ENCODE data around the gene USH2A. TPM values are rescaled to one million over a fixed set of nuclear protein-coding genes. Genes with fewer than 3 reads are reported as not detected.

Gene USH2A
- total RNA-seq, 2 experiments from 2014 or later: not detected

DNA sequence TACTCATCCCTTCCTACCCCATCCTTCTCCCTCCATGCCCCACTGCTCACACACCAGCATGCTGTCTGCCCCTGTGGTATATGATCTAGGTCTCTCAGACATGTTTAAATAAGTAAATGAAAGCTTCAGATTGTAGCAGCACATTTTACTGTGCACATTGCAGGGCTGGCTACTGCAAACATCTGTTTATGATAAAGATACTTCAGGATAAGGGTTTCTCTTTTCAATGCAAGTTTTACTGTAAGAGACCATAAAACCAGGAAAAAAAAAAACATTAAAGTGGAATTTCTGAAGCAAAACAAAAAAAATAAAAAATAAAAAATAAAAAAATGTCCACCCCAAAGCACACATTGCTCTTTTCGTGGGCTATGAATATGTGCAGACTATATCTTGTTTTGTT lies 184.4 kb downstream of the USH2A start:
- H3K27ac Mint-ChIP-seq: no peak overlapping the region
- TF ChIP-seq, protein P1, sequence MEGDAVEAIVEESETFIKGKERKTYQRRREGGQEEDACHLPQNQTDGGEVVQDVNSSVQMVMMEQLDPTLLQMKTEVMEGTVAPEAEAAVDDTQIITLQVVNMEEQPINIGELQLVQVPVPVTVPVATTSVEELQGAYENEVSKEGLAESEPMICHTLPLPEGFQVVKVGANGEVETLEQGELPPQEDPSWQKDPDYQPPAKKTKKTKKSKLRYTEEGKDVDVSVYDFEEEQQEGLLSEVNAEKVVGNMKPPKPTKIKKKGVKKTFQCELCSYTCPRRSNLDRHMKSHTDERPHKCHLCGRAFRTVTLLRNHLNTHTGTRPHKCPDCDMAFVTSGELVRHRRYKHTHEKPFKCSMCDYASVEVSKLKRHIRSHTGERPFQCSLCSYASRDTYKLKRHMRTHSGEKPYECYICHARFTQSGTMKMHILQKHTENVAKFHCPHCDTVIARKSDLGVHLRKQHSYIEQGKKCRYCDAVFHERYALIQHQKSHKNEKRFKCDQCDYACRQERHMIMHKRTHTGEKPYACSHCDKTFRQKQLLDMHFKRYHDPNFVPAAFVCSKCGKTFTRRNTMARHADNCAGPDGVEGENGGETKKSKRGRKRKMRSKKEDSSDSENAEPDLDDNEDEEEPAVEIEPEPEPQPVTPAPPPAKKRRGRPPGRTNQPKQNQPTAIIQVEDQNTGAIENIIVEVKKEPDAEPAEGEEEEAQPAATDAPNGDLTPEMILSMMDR (IDR thresholded peaks at IDR 0.05): no peak
- DNase-seq (no peak), ATAC-seq (no peak)
- CTCF ChIA-PET: no interaction called here
- H3K36me3 Mint-ChIP-seq (ENCODE audit: low read depth): no peaks in the 10 kb centered on the region
- no peaks in the 10 kb centered on the region for H3K27me3 Mint-ChIP-seq
- POLR2A ChIA-PET: no interaction called here
- no peak overlapping the region for H3K4me3 Mint-ChIP-seq
- intact Hi-C loops (cut with micrococcal nuclease): no loop called here
- H3K9me3 Mint-ChIP-seq: no peaks in the 10 kb centered on the region
- no peaks in the 10 kb centered on the region for H3K4me1 Mint-ChIP-seq (ENCODE audit: low read depth)

DNA sequence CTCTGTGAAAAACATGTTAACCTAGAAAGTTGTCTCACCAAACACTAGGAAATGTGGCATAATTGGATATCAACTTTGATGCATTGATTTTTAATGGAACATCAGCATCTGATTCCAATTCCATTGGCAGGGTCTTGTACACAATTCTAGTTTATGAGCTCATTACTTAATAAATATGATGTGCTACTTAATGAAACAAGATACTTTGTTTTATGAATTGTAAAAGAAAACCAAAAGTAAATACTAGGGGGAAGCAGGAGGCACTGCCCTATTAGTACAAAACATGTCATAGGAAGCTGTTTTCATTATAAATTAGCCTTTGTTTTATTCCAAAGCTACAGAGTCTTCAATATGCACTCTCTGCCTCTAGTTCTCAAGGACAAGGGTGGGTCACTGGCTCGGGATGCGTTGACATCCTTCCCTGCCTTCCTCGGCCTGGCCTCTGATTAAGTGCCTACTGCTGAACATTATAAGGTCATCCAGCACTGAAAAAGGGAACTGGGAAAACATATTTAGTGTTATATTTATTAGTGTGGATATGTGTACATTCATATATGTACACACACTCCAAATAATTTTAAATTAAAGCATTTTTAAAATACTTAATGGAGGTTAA lies 185.2 kb downstream of the USH2A start:
- Mint-ChIP-seq H3K9me3 (peaks cover 2% of the 10 kb centered on the region), H3K4me3 (no peak overlapping the region), H3K4me1 (ENCODE audit: low read depth) (no peaks in the 10 kb centered on the region), H3K27ac (no peak overlapping the region), H3K36me3 (ENCODE audit: low read depth) (no peaks in the 10 kb centered on the region), H3K27me3 (no peaks in the 10 kb centered on the region)
- DNase-seq (no peak), ATAC-seq (no peak)
- intact Hi-C loops (cut with micrococcal nuclease): no loop called here
- ChIA-PET POLR2A (no interaction called here), CTCF (no interaction called here)
- TF ChIP-seq, protein P1 (IDR thresholded peaks at IDR 0.05): no peak

DNA sequence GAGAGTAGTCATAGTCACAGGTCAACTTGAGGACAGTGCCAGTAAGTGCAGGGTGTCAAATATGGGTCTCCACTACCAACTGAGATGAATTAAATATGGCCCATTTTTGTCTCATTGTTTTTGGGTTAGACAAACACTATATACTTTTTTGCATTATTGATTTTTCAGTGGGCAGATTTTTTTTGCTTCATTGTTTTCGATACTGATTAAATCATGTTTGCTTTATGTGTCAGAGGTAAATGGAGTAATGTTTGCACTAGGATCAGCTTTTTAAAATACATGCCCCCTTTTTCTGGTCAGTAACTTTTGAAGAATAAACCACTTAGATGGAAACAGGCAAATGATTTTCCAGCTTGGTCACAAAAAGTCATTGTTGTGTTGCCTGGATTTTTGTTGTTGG lies 199.0 kb downstream of the USH2A start:
- Mint-ChIP-seq H3K36me3 (ENCODE audit: low read depth) (no peaks in the 10 kb centered on the region), H3K4me1 (ENCODE audit: low read depth) (no peaks in the 10 kb centered on the region), H3K4me3 (no peak overlapping the region), H3K27ac (no peak overlapping the region), H3K27me3 (no peaks in the 10 kb centered on the region), H3K9me3 (peaks cover 14% of the 10 kb centered on the region)
- TF ChIP-seq, protein P1 (IDR thresholded peaks at IDR 0.05): no peak
- ChIA-PET POLR2A (no interaction called here), CTCF (no interaction called here)
- intact Hi-C loops (cut with micrococcal nuclease): no loop called here
- DNase-seq (no peak), ATAC-seq (no peak)

DNA sequence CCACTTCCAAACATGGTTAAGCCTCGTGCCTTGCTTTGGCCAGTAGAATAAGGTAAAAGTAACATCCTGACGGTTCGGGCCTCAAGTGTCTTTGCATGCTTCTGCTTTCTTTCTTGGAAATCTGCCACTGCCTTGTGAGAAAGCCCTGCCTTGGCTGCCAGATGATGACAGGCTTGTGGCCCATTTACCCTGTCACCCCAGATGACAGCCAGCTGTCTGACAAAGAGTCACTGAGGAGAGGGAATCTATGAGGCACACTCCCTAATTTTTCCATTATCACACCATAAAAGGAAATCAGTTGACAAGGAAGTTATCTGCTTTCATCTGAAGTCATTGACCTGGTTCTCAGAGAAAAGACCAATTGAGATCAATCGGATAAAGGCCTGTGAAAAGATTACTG lies 199.8 kb downstream of the USH2A start:
- TF ChIP-seq, protein P1 (IDR thresholded peaks at IDR 0.05): no peak
- peaks cover 15% of the 10 kb centered on the region for H3K9me3 Mint-ChIP-seq
- no peaks in the 10 kb centered on the region for H3K4me1 Mint-ChIP-seq (ENCODE audit: low read depth)
- H3K4me3 Mint-ChIP-seq: no peak overlapping the region
- ChIA-PET CTCF (no interaction called here), POLR2A (no interaction called here)
- intact Hi-C loops (cut with micrococcal nuclease): no loop called here
- H3K27me3 Mint-ChIP-seq: no peaks in the 10 kb centered on the region
- H3K27ac Mint-ChIP-seq: no peak overlapping the region
- no peaks in the 10 kb centered on the region for H3K36me3 Mint-ChIP-seq (ENCODE audit: low read depth)
- DNase-seq (no peak), ATAC-seq (no peak)

DNA sequence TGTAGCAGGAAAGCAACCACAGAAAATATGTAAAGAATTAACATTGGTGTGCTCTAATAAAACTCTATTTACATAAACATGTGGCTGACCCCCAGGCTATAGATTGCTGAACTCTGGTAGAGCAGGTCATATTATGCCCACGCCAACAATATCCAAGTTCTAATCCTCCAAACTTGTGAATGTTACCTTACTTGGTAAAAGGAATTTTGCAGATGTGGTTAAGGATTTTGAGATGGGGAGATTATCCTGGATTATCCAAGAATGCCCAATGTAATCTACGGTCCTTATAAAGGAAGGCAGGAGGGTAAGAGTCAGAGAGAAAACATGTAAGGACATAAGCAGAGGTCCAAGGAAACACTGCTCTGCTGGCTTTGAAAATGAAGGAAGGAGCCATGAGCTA lies 201.0 kb downstream of the USH2A start:
- POLR2A ChIA-PET: no interaction called here
- H3K4me1 Mint-ChIP-seq (ENCODE audit: low read depth): no peaks in the 10 kb centered on the region
- no peak for ATAC-seq
- no peaks in the 10 kb centered on the region for H3K36me3 Mint-ChIP-seq (ENCODE audit: low read depth)
- H3K27me3 Mint-ChIP-seq: no peaks in the 10 kb centered on the region
- H3K4me3 Mint-ChIP-seq: no peak overlapping the region
- CTCF ChIA-PET: no interaction called here
- intact Hi-C loops (cut with micrococcal nuclease): no loop called here
- no peak for DNase-seq
- H3K27ac Mint-ChIP-seq: no peak overlapping the region
- H3K9me3 Mint-ChIP-seq: peaks cover 11% of the 10 kb centered on the region
- TF ChIP-seq, protein P1 (IDR thresholded peaks at IDR 0.05): no peak
